Endothelial cell (in vitro differentiated cells): ENCODE results near the gene GIMAP8. TPM values are rescaled to one million over a fixed set of nuclear protein-coding genes. Genes with fewer than 3 reads are reported as not detected.

Experiments used
- DNase-seq: peaks from one replicate; pipeline ENCODE4 v3.0.0; 2021; ENCODE audit warnings: low spot score
- H3K27ac Mint-ChIP-seq: one replicate; pipeline ENCODE4 v1.8.0; 2021; ENCODE audit warnings: mixed read lengths, inconsistent platforms; ENCODE audit not compliant: unreplicated experiment
- H3K27me3 Mint-ChIP-seq: one replicate; pipeline ENCODE4 v1.8.0; 2021; ENCODE audit warnings: mild to moderate bottlenecking, moderate library complexity, mixed read lengths, inconsistent platforms; ENCODE audit not compliant: unreplicated experiment
- H3K36me3 Mint-ChIP-seq: one replicate; pipeline ENCODE4 v1.8.0; 2021; ENCODE audit warnings: mild to moderate bottlenecking, low read depth, mixed read lengths, inconsistent platforms; ENCODE audit not compliant: unreplicated experiment
- H3K4me1 Mint-ChIP-seq: one replicate; pipeline ENCODE4 v1.8.0; 2021; ENCODE audit warnings: mild to moderate bottlenecking, mixed read lengths, inconsistent platforms; ENCODE audit not compliant: unreplicated experiment
- H3K4me3 Mint-ChIP-seq: one replicate; pipeline ENCODE4 v1.8.0; 2021; ENCODE audit warnings: mild to moderate bottlenecking, mixed read lengths, inconsistent platforms; ENCODE audit not compliant: unreplicated experiment
- H3K9me3 Mint-ChIP-seq: one replicate; pipeline ENCODE4 v1.8.0; 2021; ENCODE audit warnings: mixed read lengths, inconsistent platforms; ENCODE audit not compliant: unreplicated experiment
- total RNA-seq: library from RNA; stranded (reverse); fragmentation: NEBNext Ultra II Directional; extraction: Animal tissue kit (Norgen Biotek cat#: 25700); gene quantifications from one replicate; pipeline ENCODE4 v1.2.1, GENCODE V29; 2021; ENCODE audit not compliant: unreplicated experiment
- TF ChIP-seq, protein P1 (sequence below): fragments of 200-600 bp; sonication (generic); IDR thresholded peaks from one replicate; pipeline ENCODE4 v1.5.0; 2021; ENCODE audit warnings: antibody characterized with exemption; ENCODE audit not compliant: unreplicated experiment

Gene GIMAP8
- total RNA-seq, 1 donor from 2014 or later: 143 TPM

DNA sequence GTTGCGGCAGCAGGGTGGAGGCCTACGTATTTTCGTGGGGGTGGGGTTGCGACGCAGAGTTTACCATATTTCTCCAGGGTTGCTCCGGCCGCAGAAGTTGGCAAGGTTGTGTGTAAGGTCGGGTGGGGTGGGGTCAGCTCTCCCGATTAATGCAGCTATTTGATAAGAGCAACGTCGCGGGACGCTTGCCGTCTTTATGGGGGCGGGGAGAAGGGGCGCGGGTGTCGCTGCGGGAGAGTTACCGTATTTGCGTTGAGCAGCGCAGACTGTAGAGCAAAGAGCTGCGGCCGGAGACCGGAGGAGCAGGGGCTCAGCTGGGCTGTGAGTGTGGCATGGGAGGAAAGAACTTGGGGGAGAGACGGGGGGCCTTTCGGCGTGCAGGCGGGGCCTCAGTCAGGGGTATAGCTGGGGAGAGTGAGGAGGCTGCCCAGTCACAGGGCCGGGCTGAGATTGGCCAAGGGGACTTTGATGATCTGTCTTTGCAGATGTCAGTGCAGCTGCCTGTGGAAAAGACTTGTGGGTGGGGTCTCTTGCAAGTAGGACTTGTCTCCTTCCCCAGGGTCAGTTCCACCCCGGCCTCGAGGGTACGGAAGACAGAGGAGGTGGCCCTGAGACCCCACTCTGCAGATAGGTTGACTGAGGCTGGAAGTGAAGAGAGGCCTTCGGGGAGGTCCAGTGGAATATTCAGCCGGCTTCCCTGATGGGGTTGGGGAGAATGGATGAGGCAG lies 44.7 kb upstream of the GIMAP8 start:
- Mint-ChIP-seq H3K4me3 (peak overlapping the region; percentile 95), H3K36me3 (peaks cover 23% of the 10 kb centered on the region), H3K27me3 (peaks cover 24% of the 10 kb centered on the region), H3K9me3 (no peaks in the 10 kb centered on the region), H3K4me1 (peaks cover 35% of the 10 kb centered on the region), H3K27ac (peak overlapping the region; percentile 78)
- TF ChIP-seq, protein P1, sequence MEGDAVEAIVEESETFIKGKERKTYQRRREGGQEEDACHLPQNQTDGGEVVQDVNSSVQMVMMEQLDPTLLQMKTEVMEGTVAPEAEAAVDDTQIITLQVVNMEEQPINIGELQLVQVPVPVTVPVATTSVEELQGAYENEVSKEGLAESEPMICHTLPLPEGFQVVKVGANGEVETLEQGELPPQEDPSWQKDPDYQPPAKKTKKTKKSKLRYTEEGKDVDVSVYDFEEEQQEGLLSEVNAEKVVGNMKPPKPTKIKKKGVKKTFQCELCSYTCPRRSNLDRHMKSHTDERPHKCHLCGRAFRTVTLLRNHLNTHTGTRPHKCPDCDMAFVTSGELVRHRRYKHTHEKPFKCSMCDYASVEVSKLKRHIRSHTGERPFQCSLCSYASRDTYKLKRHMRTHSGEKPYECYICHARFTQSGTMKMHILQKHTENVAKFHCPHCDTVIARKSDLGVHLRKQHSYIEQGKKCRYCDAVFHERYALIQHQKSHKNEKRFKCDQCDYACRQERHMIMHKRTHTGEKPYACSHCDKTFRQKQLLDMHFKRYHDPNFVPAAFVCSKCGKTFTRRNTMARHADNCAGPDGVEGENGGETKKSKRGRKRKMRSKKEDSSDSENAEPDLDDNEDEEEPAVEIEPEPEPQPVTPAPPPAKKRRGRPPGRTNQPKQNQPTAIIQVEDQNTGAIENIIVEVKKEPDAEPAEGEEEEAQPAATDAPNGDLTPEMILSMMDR: no peak
- DNase-seq: peak; percentile 53

DNA sequence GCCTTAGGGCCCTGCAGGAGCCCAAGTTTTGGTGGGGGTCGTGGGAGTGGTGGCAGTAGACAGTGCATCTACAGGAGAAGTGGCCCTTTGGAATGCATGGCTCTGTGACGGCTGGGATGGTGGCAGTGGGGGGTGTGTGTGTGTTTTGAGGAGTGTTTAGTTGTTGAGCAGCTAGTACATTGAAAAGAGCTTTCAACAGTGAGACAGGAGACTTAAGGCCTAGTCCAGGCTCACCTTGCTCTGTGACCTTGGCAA lies 44.2 kb upstream of the GIMAP8 start:
- no peak for DNase-seq
- peak overlapping the region; percentile 78 for H3K27ac Mint-ChIP-seq
- H3K27me3 Mint-ChIP-seq: peaks cover 24% of the 10 kb centered on the region
- H3K36me3 Mint-ChIP-seq: peaks cover 23% of the 10 kb centered on the region
- peak overlapping the region; percentile 95 for H3K4me3 Mint-ChIP-seq
- TF ChIP-seq, protein P1: no peak
- peaks cover 32% of the 10 kb centered on the region for H3K4me1 Mint-ChIP-seq
- H3K9me3 Mint-ChIP-seq: no peaks in the 10 kb centered on the region

DNA sequence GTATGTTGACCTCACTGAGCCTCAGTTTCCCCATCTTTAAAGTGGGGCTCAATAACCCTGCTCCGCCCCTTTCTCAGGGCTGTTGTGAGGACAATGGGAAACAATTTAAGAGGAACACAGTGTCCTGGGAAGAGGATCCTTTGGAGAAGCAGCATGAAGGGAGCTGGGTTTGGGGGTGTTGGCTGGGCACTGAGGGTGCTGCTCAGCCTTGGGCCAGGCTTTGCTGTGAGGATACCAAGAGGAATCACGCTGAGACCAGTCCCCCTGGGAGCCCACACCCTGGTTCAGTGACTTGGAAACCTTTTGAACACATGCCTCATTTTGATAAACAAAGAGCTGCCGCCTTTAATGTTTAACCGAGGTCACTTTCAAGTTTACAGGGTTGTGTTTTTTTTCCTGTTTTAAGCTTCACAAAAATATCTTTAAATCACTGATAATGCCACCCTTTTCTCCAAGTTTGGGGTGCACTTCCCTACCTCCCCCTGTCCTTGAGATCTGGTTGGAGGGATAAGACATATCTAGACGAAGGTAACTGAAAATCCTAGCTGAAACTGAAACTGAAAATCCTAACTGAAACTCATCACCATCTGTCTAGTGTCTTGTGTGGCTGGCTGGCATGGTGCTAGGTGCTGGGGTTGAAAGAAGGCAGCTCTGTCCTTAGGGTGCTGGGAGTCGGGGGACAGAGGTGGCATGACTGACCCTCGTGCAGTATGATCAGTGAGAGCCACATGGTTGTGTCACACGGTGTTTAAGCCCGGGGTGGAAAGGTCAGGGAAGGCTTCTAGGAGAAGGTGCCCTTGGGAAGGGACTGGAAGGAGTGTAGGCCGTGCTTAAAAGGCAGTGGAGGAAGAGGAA lies 43.6 kb upstream of the GIMAP8 start:
- no peak for DNase-seq
- H3K4me1 Mint-ChIP-seq: peaks cover 30% of the 10 kb centered on the region
- TF ChIP-seq, protein P1: no peak
- H3K27ac Mint-ChIP-seq: peak overlapping the region; percentile 34
- no peaks in the 10 kb centered on the region for H3K9me3 Mint-ChIP-seq
- peak overlapping the region; percentile 95 for H3K4me3 Mint-ChIP-seq
- H3K27me3 Mint-ChIP-seq: peaks cover 23% of the 10 kb centered on the region
- H3K36me3 Mint-ChIP-seq: peaks cover 23% of the 10 kb centered on the region

DNA sequence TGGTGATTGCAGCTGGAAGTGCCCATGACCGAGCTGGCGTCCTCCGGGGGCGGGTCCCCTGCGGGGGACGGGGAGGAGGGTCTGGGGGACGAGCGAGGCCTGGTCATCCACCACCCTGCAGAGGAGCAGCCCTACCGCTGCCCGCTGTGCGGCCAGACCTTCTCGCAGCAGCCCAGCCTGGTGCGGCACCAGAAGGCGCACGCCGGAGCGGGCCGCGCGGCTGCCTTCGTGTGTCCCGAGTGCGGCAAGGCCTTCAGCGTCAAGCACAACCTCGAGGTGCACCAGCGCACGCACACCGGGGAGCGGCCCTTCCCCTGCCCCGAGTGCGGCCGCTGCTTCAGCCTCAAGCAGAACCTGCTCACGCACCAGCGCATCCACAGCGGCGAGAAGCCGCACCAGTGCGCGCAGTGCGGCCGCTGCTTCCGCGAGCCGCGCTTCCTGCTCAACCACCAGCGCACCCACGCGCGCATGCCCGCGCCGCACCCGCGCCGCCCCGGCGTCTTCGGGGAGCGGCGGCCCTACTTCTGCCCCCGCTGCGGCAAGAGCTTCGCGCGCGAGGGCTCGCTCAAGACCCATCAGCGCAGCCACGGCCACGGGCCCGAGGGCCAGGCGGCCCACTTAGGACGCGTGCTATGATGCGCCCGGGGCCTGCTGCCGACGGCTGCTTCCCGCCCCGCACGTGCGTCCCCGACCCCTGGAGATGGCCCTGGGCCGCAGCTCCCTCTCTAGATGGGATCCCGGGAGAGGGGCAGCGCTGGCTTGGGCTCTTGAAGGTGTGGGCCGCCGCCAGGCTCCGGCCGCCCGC lies 42.6 kb upstream of the GIMAP8 start:
- Mint-ChIP-seq H3K36me3 (peaks cover 26% of the 10 kb centered on the region), H3K4me3 (no peak overlapping the region), H3K27ac (no peak overlapping the region), H3K27me3 (peaks cover 20% of the 10 kb centered on the region), H3K9me3 (no peaks in the 10 kb centered on the region), H3K4me1 (peaks cover 33% of the 10 kb centered on the region)
- TF ChIP-seq, protein P1: no peak
- no peak for DNase-seq
